Measurements from ENCODE around the gene PCDH12.

Gene PCDH12

GRCh38 chr5:141958113-141958512, at the start of gene PCDH12:
Gene PCDH12, minus strand, starts transcription at chr5:141958202. Its CDS starts 351 bp downstream, at chr5:141957851.
- no peak for DNase-seq

DNA sequence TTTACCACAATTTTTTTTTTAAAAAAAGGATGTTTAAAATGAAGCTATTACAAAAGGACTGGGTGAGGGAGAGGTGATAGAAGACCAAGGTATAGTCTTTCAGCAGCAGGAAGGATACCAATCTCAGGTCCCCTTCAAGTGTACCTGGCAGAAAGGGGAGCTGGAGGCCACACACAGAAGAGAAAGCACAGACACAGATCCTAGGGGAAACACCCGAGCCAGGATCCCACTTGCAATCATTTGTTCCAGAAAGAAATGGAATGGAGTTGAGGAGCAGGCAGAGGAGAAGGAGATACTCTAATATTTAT, 49.2 kb upstream of the PCDH12 start:
- no peak for DNase-seq

DNA sequence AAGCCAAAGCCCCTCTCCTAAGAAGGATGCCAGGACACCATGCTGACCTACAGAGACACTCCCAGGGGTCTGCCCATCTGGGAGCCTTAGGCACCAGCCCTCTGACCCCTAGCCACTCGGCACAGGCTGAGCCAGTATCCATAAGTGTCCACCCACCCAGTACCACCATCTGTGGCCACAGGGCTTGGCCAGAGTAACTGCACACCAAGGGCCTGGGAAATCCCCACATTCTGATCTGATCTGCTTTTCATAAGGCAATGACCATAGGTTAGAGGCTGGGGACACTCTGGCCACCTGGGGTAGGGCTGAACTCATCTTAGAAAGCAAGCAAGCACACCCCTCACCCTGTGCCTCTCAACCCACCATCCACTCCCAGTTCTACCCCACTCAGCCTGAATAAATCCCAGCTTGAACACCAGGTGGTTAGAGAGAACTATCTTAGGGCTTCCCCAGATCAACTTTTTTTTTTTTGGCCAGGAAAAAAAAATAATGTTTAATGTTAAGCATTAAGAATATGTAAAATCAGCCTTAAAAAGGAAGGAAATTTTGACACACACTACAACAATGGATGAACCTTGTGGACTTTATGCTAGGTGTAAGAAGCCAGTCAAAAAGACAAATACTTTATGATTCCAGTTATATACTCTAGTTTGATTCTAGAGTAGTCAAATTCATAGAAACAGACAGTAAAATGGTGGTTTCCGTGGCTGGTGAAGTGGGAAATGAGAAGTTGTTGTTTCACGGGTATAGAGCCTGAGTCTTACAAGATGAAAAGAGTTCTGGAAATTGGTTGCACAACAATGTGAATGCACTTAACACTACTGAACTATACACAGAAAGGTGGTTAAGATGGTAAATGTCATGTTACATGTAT, 48.6 kb upstream of the PCDH12 start:
- peak; percentile 11 for DNase-seq

DNA sequence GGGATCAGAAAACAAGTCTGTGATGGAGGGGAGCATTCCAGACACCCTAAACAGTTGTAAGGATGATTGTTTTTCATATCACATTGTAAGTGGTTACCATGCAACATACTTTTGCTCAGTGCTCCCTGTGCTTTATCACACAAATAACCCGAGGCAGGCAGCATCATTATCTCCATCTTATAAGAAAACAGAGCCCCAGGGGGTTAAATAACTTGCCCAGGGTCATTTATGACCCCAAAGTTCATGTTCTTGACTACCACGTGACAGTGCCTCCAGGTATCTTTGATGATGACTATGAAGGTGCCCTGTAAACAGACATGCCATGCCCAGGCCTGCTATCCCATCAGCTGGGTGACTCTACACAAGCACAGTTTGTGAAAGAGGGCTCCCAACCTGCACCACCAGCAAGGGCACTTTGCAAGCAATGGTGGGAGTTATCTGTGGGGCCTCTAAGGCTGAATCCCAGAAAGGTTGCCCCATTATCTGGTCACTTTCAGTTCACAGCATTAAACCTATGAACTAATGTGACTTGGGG, 45.3 kb upstream of the PCDH12 start:
- no peak for DNase-seq

GRCh38 chr5:142000704-142001484, 42.9 kb upstream of the PCDH12 start:
- DNase-seq = peak; percentile 11

DNA sequence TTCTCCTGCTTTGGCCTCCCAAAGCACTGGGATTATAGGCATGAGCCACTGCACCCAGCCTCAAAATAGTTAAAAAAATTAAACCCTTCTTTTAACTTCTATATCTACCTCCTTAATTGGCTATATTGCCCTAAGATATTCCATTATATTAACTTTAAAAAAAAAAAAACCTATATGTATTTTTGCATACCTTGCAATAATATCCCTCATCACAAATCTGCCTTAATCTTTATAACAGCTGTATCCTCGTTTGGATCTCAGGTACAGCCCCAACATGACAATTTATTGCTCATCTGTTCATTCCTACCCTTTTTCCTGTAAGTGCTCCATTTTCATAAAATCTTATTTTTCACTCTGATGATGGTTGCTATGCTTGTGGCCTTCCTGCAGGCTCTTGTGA, 42.2 kb upstream of the PCDH12 start:
- DNase-seq = no peak

DNA sequence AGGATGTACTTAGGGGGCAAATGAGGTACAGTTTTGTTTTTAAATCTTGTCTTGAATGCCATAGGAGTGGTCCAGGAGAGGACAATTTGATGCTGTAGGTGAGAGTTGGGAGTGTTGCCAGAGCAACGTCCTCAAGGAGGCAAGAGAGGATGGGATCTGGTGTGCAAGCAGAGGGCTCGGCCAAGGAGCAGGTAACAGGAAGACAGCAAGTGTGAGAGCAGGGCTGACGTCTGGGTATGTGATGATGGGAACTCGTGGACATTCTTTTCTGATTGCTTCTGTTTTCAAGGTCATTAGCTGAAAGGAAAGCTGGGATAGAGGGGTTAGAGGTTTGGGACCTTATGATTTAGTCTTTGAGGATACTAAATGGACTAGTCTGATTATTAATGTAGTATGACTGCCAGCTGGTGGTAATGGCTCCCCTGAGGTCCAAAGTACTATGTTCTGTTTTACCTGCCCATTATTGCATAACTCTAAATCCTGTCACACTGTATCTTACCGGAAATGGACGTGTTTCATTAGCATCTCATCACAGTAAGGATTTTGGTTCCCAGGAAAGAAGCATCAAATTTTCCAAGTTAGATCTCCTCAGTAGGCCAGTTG, 39.5 kb upstream of the PCDH12 start:
- DNase-seq = no peak

DNA sequence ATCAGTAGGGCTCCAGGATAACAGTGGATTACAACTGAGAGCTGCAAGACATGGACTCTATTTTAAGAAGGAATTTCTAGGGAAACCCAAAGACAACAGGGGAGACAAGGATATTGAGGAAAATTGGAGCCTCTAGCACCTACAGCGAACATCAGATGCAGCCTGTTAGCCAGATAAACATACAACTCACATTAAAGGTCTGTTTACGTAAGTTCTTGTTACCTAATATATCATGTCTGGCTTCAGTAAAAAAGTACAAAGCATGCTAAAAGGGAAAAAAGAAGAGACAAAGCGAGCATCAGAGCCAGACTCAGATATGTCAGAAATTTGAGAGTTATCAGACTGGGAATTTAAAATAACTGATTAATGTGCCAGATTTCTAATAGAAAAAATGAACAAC, 37.7 kb upstream of the PCDH12 start:
- no peak for DNase-seq

GRCh38 chr5:141994511-141995136, 36.6 kb upstream of the PCDH12 start:
- DNase-seq = no peak

DNA sequence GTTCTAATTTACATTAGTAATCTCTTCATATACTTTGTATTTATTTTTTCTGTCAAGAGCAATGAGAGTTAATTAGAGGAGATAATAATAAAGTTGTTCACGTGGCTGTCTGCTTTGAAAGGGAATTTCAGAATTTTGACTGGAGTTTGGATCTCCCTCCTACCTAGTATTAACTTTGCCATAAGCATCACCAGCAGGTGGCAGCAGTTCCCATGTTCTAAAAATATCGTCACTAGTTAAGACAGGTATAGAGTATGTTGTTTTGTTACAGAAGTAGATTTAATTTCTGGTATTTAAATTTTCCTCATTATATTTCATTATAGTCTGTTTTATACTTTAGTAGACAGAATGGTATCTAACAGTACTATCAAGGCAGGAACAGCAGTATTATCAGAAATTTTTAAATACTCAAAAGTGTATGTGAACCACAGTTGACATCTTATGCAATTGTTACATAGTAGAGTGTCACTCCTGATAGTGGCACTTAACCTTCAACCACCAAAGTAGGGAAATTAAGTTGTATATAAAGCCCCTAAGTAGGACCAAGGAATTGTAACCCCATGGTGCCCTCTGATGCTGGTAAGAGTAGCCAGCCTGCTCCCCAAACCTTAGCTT, 34.5 kb upstream of the PCDH12 start:
- DNase-seq = peak; percentile 80

DNA sequence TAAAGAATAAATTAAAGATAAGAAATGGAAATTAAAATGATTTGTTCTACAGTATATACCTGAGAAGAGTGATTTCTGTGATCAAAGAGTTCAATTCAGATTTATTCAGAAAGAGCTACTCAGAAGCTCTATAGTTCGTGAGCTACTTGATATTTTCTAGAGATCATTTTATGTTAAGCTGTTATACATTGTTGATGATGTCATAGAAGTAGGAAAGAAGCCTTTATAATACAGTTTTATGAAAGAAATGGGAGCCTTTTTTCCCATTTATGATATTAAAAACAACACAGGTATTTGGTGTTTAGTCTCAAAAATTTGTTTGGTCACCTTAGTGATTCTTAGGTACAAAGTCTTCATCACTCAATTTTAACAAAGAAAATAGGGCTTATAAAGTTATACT, 31.7 kb upstream of the PCDH12 start:
- no peak for DNase-seq

DNA sequence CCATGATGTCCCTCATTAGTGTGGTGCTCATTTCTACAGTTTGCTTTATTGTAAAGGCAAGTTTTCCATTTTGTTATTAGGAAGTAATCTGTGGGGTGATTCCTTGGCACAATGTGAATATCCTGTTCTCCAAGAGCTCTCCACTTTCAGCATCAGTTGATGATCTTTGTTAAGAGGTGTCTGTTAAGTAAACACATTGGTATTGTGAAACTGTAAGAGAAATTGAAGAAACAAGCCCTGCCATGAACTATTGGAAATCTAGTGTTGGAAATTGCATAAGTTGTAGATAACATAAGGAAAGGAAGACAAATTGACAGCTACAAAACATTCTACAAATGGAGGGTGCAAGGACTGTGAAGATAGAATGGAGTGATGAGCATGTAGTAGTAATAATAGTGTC, 28.1 kb upstream of the PCDH12 start:
- DNase-seq = no peak

DNA sequence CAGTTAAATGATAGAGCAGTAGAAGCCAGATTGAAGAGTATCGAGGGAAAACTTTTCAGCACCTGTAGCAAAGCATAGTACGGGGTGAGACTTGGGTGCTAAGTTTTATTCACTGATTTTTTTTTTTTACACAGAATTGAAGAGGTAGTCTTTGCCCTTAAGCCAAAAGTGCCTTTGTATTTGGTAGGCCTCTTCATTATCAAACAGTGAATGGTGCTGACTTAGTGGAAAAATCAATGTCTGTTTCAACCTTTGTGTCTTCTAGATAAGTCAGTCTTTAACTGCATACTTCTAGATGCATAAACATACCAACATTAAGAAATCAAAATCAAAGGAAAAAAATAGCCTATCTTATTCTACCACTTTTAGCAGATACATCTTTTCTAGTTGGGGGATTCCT, 24.6 kb upstream of the PCDH12 start:
- DNase-seq = no peak

DNA sequence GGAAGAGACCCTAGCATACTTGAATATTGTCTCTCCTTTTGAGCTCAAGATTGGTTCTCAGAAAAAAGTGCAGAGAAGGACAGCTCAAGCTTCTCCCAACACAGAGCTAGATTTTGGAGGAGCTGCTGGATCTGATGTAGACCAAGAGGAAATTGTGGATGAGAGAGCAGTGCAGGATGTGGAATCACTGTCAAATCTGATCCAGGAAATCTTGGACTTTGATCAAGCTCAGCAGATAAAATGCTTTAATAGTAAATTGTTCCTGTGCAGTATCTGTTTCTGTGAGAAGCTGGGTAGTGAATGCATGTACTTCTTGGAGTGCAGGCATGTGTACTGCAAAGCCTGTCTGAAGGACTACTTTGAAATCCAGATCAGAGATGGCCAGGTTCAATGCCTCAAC, 20.4 kb upstream of the PCDH12 start:
- DNase-seq = no peak

GRCh38 chr5:141976176-141976575, 18.2 kb upstream of the PCDH12 start:
- DNase-seq = no peak

DNA sequence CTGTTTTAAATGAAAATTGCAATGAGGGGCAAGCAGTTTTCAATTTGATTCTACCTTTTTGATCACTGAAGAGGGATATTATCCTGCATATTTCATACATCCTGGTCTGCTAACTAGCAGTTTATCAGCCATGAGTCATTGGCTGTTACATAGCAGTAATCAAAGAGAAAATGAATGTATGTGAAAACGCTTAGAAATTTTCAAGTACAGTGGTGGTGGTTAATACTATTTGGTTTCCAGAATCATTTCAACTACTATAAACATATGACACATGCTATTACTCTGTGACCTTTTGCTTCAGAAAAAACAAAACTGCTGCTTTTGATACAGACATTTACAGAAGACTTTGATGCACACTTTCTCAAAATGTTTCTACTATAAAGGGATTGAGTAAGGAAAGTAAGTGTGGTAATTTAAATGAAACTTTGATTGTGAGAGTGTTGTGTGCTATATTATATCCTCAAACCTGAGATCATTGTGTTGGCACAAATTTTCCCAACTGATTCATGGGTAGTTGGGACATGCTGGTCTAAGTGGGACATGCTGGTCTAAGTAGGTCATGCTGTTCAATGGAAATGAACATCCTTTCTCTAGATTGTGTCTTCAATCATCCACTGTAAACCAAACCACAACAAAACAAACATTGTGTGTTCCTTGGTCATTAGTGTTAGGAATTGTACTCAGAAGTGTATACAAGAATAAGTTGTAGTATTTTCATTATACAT, 16.0 kb upstream of the PCDH12 start:
- no peak for DNase-seq

DNA sequence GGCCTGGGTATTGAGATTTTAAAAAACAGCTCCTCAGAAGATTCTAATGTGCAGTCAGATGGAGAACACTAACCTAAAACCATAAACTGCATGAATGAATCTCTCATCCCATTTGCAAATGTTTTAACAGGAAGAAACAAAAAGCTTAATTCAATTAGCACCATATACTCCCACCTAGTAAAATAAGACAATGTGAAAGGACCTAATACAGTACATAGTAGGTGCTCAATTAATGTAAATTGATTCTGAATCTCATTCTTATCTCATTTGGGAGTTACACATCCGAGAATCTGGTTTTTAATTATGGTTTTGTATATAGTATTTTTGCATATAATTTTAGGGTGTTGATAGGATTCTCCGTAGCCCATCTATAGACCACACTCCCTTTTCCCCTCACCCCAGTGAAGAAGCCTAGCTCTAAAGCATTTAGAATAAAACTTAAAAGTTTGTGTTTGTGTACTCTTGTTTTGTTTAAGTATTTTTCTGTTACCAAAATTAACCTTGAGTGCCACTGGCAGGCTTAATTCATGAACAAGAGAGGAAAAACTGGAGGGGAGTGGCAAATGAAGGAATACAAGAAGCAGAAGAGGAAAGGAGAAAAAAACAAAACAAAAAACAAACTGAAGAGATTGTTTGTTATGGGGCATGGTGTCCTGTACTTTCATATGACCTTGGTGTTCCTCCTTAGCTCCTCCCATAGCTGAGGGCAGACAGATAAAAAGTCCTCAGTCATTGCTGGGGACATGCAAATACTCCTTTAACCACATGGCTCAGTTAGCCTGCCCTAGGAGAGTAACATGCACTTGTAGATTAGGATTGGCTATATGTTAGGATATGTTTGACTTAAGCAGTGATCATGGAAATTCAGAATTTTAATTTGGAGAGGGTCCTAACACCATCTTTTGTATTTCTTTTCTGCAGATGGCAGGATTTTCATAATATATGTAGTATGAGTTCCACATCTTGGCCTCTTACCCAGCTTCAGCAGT, 12.1 kb upstream of the PCDH12 start:
- peak; percentile 93 for DNase-seq

DNA sequence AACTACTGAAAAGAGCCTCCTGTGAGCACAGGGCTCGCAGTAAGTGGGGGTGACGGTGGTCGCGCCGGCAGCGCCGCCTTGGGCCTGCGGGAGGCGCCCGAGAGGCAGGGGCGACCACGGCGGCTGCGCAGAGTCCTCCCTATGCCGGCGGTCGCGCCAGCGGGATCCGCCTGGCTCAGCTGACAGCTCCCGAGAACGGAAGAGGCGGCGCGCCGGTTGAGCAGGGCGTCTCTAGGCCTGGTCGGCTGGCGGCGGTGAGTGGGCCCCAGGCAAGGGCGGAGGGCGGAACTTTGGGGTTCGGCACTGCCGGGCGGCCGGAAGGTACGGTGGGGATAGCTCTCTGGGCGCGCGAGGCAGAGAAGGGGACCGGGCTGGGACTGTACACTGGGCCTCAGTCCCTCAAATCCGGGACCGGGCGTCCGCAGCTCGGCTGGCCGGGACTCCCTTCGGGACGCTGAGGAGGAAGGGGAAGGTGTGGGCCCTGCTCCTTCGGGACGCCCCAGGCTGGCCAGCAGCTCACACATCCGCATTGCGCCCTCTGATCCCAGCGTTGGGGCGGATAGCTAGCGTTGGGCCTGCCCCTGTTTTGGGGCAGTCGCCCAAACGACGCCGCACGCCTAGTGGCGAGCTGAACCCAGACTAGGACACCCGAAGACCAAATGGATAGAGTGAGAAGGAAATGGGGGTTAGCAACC, 11.1 kb upstream of the PCDH12 start, which contains the start of gene RNF14:
TSS of gene RNF14 (plus strand) at position 192 of the 695 bp plus-strand sequence. CDS start 4,484 bp downstream, outside the sequence.
- peak; percentile 95 for DNase-seq

- DNase-seq = no peak
Measured at GRCh38 chr5:141966963-141967333, 8.9 kb upstream of the PCDH12 start.
